Neural progenitor cell (in vitro differentiated cells): Measurements from ENCODE around the gene VRK2. TPM values are rescaled to one million over a fixed set of nuclear protein-coding genes. Genes with fewer than 3 reads are reported as not detected.

Experiments
- DNase-seq: peaks from one replicate; pipeline ENCODE4 v3.0.0-alpha.2; 2016; ENCODE audit warnings: low spot score
- H2AFZ ChIP-seq: fragments of 200-600 bp; sonication (generic); replicated peaks from 2 replicates; pipeline ENCODE4 v1.6.1; 2016; ENCODE audit warnings: antibody characterized with exemption
- H3F3A ChIP-seq: fragments of 200-600 bp; sonication (generic); 2 replicates; pipeline ENCODE4 v1.6.1; 2016; ENCODE audit warnings: antibody characterized with exemption, low read depth
- H3K27ac ChIP-seq: fragments of 200-600 bp; sonication (generic); 2 replicates; pipeline ENCODE4 v1.5.1; 2016; ENCODE audit warnings: mild to moderate bottlenecking
- H3K27me3 ChIP-seq: fragments of 200-600 bp; sonication (generic); 2 replicates; pipeline ENCODE4 v1.6.1; 2016; ENCODE audit warnings: mild to moderate bottlenecking, moderate library complexity
- H3K36me3 ChIP-seq: fragments of 200-600 bp; sonication (generic); 2 replicates; pipeline ENCODE4 v1.5.1; 2016
- H3K4me1 ChIP-seq: fragments of 200-600 bp; sonication (generic); 2 replicates; pipeline ENCODE4 v1.6.1; 2016; ENCODE audit warnings: mixed run types
- H3K4me2 ChIP-seq: fragments of 200-600 bp; sonication (generic); 2 replicates; pipeline ENCODE4 v1.6.1; 2016
- H3K4me3 ChIP-seq: fragments of 200-600 bp; sonication (generic); 2 replicates; pipeline ENCODE4 v1.5.1; 2016
- H3K79me2 ChIP-seq: fragments of 200-600 bp; sonication (generic); 2 replicates; pipeline ENCODE4 v1.6.1; 2016; ENCODE audit warnings: low read depth
- H3K9ac ChIP-seq: fragments of 200-600 bp; sonication (generic); 2 replicates; pipeline ENCODE4 v1.6.1; 2016
- H3K9me3 ChIP-seq: fragments of 200-600 bp; sonication (generic); 2 replicates; pipeline ENCODE4 v1.5.1; 2016; ENCODE audit warnings: low read depth
- H4K20me1 ChIP-seq: fragments of 200-600 bp; sonication (generic); 2 replicates; pipeline ENCODE4 v1.6.1; 2016; ENCODE audit warnings: low read depth
- H3K27ac Mint-ChIP-seq: 3 replicates; pipeline ENCODE4 v1.8.0; 2021; ENCODE audit warnings: mixed read lengths
- H3K27me3 Mint-ChIP-seq: 2 replicates; pipeline ENCODE4 v1.8.0; 2022; ENCODE audit warnings: low read depth, mild to moderate bottlenecking, inconsistent platforms, moderate library complexity, mixed read lengths; ENCODE audit not compliant: insufficient read depth
- H3K36me3 Mint-ChIP-seq: 3 replicates; pipeline ENCODE4 v1.8.0; 2021; ENCODE audit warnings: mixed read lengths
- H3K4me1 Mint-ChIP-seq: 3 replicates; pipeline ENCODE4 v1.8.0; 2021; ENCODE audit warnings: mixed read lengths
- H3K4me3 Mint-ChIP-seq: 3 replicates; pipeline ENCODE4 v1.8.0; 2021; ENCODE audit warnings: mild to moderate bottlenecking, moderate library complexity, mixed read lengths
- H3K9me3 Mint-ChIP-seq: 3 replicates; pipeline ENCODE4 v1.8.0; 2020; ENCODE audit warnings: mixed read lengths
- CTCF ChIP-seq: fragments of 200-600 bp; sonication (generic); IDR thresholded peaks from 2 replicates; pipeline ENCODE4 v1.5.1; 2017; ENCODE audit warnings: antibody characterized with exemption, mild to moderate bottlenecking
- EZH2 ChIP-seq: fragments of 200-600 bp; sonication (generic); IDR thresholded peaks from 2 replicates; pipeline ENCODE4 v1.6.1; 2017; ENCODE audit warnings: antibody characterized with exemption, mild to moderate bottlenecking, moderate library complexity
- EZH2phosphoT487 ChIP-seq: fragments of 200-600 bp; sonication (generic); IDR thresholded peaks from 2 replicates; pipeline ENCODE4 v1.6.1; 2017; ENCODE audit warnings: antibody characterized with exemption
- total RNA-seq: library from RNA; depleted of rRNA; stranded (reverse); fragments of >200 nt; gene quantifications from 2 replicates; pipeline ENCODE4 v1.2.3, GENCODE V29; 2015; ENCODE audit warnings: low replicate concordance

Gene VRK2
- total RNA-seq, 1 donor from 2014 or later: 39.2 TPM

- no peak overlapping the region for H3K27ac Mint-ChIP-seq
Measured at GRCh38 chr2:58098254-58099095, 51.9 kb downstream of the VRK2 start.

DNA sequence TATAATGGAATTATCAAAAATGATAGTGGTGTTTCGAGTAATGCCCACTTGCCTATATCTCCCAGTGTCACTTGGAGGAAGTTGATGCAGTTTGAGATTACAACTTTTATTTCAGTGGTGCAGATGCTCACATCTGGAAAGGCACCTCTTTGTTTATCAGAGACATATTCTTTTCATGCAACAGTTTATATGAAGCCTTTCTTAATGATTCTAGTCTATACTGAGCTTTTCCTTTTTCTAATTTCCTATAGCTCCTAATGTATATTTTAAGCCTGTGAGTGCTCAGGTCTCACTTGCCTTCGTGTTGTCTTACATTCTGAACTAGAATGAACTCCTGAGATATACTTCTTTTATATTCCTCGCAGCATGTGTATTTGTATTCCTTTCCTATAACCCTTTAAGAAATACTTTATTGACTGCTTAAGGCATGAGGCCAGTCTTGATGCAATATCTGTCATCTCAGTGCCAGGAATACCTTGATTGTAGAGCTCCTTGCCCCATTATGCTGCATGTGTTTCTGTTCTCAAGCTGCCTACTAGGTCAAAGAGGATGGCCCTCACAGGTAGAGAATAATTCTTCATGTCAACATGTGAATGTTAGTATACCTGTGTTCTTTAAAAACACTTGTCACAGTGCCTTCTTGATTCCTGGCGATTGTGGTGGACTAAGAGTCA is 52.6 kb downstream of the VRK2 start:
- no peaks in the 10 kb centered on the region for H3K27me3 ChIP-seq
- Mint-ChIP-seq H3K4me1 (no peaks in the 10 kb centered on the region), H3K27ac (no peak overlapping the region), H3K27me3 (no peaks in the 10 kb centered on the region), H3K4me3 (no peak overlapping the region), H3K36me3 (peaks cover 4% of the 10 kb centered on the region), H3K9me3 (peaks cover 5% of the 10 kb centered on the region)
- TF ChIP-seq CTCF: no peak
- TF ChIP-seq EZH2: no peak
- no peak for TF ChIP-seq EZH2phosphoT487
- H4K20me1 ChIP-seq: no peaks in the 10 kb centered on the region
- H3K9me3 ChIP-seq: no peaks in the 10 kb centered on the region
- H3K9ac ChIP-seq: no peak overlapping the region
- no peak overlapping the region for H3K4me2 ChIP-seq
- no peaks in the 10 kb centered on the region for H3K4me1 ChIP-seq
- H3K4me3 ChIP-seq: no peak overlapping the region
- H3F3A ChIP-seq: no peaks in the 10 kb centered on the region
- no peak for DNase-seq
- peaks cover 4% of the 10 kb centered on the region for H3K79me2 ChIP-seq
- no peak overlapping the region for H2AFZ ChIP-seq
- H3K36me3 ChIP-seq: peaks cover 12% of the 10 kb centered on the region
- H3K27ac ChIP-seq: no peak overlapping the region

More at GRCh38 chr2:58098254-58099095, 51.9 kb downstream of the VRK2 start:
- Histone ChIP-seq H3K4me1 (no peaks in the 10 kb centered on the region), H2AFZ (no peak overlapping the region), H3F3A (no peaks in the 10 kb centered on the region), H3K27me3 (no peaks in the 10 kb centered on the region), H3K4me2 (no peak overlapping the region), H3K79me2 (peaks cover 4% of the 10 kb centered on the region), H4K20me1 (no peaks in the 10 kb centered on the region), H3K4me3 (no peak overlapping the region), H3K9me3 (no peaks in the 10 kb centered on the region), H3K36me3 (peaks cover 12% of the 10 kb centered on the region), H3K9ac (no peak overlapping the region), H3K27ac (no peak overlapping the region)
- Mint-ChIP-seq H3K4me1 (no peaks in the 10 kb centered on the region), H3K36me3 (peaks cover 4% of the 10 kb centered on the region), H3K4me3 (no peak overlapping the region), H3K9me3 (peaks cover 5% of the 10 kb centered on the region), H3K27me3 (no peaks in the 10 kb centered on the region)
- TF ChIP-seq EZH2phosphoT487 (no peak), EZH2 (no peak), CTCF (no peak)
- DNase-seq: no peak

- Mint-ChIP-seq H3K4me3 (no peak overlapping the region), H3K9me3 (peaks cover 2% of the 10 kb centered on the region), H3K36me3 (no peaks in the 10 kb centered on the region), H3K27ac (no peak overlapping the region), H3K27me3 (no peaks in the 10 kb centered on the region), H3K4me1 (no peaks in the 10 kb centered on the region)
- H3K27me3 ChIP-seq: no peaks in the 10 kb centered on the region
- H3K79me2 ChIP-seq: no peaks in the 10 kb centered on the region
- no peak overlapping the region for H3K27ac ChIP-seq
- H3K36me3 ChIP-seq: peaks cover under 1% of the 10 kb centered on the region
- DNase-seq: no peak
- H3K9me3 ChIP-seq: no peaks in the 10 kb centered on the region
- H3K9ac ChIP-seq: no peak overlapping the region
- no peak for TF ChIP-seq EZH2phosphoT487
- no peak for TF ChIP-seq CTCF
- no peak for TF ChIP-seq EZH2
- no peaks in the 10 kb centered on the region for H4K20me1 ChIP-seq
- no peaks in the 10 kb centered on the region for H3F3A ChIP-seq
- H3K4me2 ChIP-seq: no peak overlapping the region
- H3K4me1 ChIP-seq: no peaks in the 10 kb centered on the region
- H2AFZ ChIP-seq: no peak overlapping the region
- no peak overlapping the region for H3K4me3 ChIP-seq
Measured at GRCh38 chr2:58101500-58101899, 54.9 kb downstream of the VRK2 start.
